ENCODE measurements around the gene SPRR1A.

The SPRR1A gene, protein sequence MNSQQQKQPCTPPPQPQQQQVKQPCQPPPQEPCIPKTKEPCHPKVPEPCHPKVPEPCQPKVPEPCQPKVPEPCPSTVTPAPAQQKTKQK

GRCh38 chr1:152983743-152984142, at the start of gene SPRR1A:
Gene SPRR1A, plus strand, starts transcription at chr1:152984081. Its CDS starts 1,150 bp downstream, at chr1:152985231.
- DNase-seq (ENCODE audit: low read depth, low spot score) = no peak

DNA sequence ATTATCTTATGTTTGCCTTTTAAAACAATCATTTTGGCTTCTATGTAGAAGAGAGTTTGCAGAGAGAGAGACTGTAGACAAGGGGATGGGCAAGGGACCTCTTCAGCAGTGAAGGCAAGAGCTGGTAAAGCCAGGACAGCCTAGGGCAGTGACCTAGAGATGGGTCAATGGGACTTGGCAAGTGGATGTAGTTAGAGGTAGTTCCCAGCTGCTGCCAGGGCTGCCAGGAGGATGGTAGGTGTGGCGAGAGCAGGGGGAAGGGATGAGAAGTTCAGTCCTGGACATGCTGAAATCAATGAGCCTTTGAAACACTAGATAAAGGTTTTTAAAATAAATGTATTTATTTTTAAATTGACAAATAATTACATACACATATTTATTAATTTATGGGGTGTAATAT, 43.3 kb upstream of the SPRR1A start:
- DNase-seq (ENCODE audit: low read depth, low spot score) = no peak

DNA sequence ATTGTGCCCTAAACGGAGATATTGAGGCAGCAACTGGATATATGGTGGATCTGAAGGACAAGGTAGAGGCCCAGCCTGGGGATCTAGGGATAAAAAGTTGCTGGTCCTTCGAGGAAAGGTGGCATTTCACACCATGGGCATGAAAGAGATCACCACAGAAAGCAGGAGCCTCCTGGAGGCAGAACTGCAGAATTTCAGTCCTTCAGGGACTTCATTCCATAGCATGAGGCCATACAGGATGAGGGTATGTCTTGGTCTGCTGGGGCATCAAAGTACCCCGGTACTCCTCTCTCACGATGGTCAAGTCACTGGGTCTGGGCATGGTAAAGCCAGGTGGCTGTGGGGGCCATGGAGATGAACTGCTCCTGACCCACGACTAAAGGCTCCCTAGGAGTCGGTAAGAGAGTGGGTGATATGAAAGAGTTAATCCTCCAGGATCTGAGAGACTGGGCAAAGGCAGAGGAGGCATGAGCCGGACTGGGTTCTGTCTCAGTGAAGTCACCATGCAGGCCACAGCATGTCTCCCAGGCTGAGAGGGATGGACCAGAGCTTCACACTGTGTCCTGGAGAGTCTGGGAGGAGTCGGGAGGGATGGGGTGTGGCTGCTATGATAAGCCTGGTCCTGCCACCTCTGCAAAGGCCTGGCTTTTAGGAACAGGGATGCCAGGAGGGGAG, 42.7 kb upstream of the SPRR1A start:
- no peak for DNase-seq (ENCODE audit: low read depth, low spot score)

GRCh38 chr1:152942161-152942560, 41.7 kb upstream of the SPRR1A start:
- no peak for DNase-seq (ENCODE audit: low read depth, low spot score)

GRCh38 chr1:152946248-152946647, 37.6 kb upstream of the SPRR1A start:
- no peak for DNase-seq (ENCODE audit: low read depth, low spot score)

- no peak for DNase-seq (ENCODE audit: low read depth, low spot score)
These were observed 37.1 kb upstream of the SPRR1A start, which contains the start of gene SPRR5 for GRCh38 chr1:152946651-152947256. Gene SPRR5, plus strand, starts transcription at chr1:152947206. Its CDS starts 1,349 bp downstream, at chr1:152948555.

- no peak for DNase-seq (ENCODE audit: low read depth, low spot score)
These were observed 32.2 kb upstream of the SPRR1A start for GRCh38 chr1:152951711-152952110.

GRCh38 chr1:152953761-152954160, 30.1 kb upstream of the SPRR1A start:
- no peak for DNase-seq (ENCODE audit: low read depth, low spot score)

GRCh38 chr1:152954436-152954835, 29.4 kb upstream of the SPRR1A start:
- DNase-seq (ENCODE audit: low read depth, low spot score) = no peak

DNA sequence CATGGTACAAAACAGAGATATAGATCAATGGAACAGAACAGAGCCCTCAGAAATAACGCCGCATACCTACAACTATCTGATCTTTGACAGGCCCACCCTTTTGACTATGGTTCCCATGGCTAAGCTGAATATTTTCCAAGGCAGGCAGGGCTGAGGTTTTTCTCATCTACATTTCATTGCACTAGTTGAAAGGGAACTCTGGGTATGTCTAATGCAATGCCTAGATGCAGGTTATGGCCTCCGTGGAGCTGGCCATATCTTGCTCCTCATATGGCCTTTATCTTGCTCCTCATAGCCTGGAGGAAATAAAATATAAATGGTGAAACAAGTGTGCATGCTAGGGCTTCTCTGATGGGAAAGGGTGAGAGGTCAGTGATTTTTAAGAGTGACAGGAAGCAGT, 26.3 kb upstream of the SPRR1A start:
- no peak for DNase-seq (ENCODE audit: low read depth, low spot score)

- DNase-seq (ENCODE audit: low read depth, low spot score) = no peak
These were observed 24.6 kb upstream of the SPRR1A start for GRCh38 chr1:152959273-152959672.

GRCh38 chr1:152959801-152960451, 24.0 kb upstream of the SPRR1A start:
- DNase-seq (ENCODE audit: low read depth, low spot score) = no peak

GRCh38 chr1:152960452-152961044, 23.3 kb upstream of the SPRR1A start:
- DNase-seq (ENCODE audit: low read depth, low spot score) = no peak

DNA sequence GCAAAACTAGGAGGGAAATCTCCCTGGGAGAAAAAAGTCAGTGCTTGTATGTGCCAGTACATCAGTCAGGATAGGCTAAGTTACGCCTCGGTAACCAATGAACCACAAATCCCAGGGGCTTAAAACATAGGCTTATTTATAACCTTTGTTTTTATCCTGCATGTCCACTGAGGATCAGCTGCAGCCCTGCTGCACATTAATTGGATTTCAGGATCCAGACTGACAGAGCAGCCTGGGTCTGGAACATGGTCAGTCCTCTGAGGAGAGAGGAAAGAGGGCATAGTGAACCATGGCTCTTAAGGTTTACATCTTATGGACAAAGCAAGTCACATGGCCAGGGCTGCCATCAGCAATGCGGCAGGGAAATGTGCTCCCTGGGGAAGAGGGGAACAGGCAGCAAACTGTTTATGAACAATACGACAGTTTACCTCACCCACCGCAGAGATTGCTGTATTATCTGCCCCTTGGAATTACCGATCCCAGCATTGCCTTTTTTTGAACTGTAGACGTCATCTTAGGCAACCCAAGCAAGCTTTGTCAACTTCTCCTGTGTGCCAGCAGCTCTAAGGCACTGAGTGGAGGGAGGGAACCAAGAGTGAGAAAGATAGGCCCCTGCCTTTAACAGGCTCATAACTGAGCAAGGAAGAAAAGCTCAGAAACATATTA, 22.5 kb upstream of the SPRR1A start:
- DNase-seq (ENCODE audit: low read depth, low spot score) = no peak

DNA sequence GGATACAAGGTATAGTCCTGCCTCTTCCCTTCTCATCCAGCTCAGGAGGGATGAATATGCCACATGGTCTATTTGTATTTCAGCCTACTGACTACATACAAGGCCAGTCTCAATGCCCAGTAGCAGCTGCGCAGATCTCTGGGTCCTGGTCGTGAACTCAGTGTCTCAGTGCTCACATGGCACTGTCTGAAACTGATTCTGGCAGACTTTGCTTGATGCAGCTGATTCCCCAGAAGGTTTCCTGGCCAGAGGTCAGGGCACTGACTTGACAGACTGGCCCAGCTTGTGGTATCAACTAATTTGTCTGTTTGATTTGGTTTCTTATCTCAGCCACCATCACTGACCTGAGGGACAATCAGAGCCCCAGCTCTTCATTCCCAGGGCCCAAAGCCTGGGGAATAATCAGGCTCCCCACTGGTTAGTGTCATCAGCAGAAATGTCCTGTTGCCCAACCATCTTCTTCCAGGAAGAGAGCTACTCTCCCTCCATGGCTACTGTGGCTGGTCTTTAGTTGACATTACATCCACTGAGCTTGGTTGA, 20.9 kb upstream of the SPRR1A start:
- no peak for DNase-seq (ENCODE audit: low read depth, low spot score)

DNA sequence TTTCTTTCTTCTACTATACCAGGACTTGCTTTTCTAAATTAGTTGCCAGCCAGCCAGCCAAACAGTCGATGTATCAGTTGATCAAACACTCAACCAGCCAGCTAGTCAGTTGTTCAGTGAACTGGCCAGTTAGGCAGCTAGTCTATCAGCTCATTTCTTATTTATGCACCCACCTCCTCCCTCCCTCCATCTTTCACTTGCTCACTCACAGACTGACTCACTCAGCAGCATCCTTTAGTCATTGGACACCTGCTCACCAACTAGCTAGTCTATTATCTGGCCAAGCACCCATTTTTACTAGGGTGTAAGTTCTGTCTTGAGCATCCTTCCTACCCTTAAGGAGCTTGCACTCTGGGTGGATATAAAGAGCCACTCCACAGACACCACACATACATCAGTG, 19.3 kb upstream of the SPRR1A start:
- no peak for DNase-seq (ENCODE audit: low read depth, low spot score)

- DNase-seq (ENCODE audit: low read depth, low spot score) = no peak
These were observed 18.0 kb upstream of the SPRR1A start for GRCh38 chr1:152965853-152966252.

- DNase-seq (ENCODE audit: low read depth, low spot score) = no peak
These were observed 16.7 kb upstream of the SPRR1A start for GRCh38 chr1:152967201-152967600.

- no peak for DNase-seq (ENCODE audit: low read depth, low spot score)
These were observed 15.6 kb upstream of the SPRR1A start for GRCh38 chr1:152968248-152968647.

GRCh38 chr1:152969036-152969435, 14.8 kb upstream of the SPRR1A start:
- no peak for DNase-seq (ENCODE audit: low read depth, low spot score)

DNA sequence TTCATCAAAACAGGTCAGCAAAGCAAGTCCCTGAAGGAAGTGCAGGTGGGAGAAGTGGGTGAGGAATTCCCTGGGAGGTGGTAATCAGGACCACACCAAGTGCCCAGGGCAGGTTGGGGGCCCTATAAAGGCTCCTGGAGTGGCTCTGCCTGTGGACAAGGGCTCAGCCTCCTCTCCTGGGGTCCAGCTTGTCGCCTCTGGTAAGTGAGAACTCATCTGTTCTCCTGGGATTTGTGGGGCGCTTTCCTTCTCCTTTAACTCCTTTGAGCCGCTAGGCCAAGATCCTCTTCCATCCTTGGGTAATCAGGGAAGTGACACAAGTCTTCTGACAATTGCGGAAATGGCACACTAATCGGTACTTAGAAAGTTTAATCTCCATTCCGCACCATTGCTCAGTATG, 13.4 kb upstream of the SPRR1A start, which contains the start of gene SPRR4:
SPRR4 (plus strand) TSS at position 154 of the 400 bp plus-strand sequence. CDS start 1,243 bp downstream, outside the sequence.
- DNase-seq (ENCODE audit: low read depth, low spot score) = no peak
